Measurements from ENCODE around the gene SHISA6.

DNA sequence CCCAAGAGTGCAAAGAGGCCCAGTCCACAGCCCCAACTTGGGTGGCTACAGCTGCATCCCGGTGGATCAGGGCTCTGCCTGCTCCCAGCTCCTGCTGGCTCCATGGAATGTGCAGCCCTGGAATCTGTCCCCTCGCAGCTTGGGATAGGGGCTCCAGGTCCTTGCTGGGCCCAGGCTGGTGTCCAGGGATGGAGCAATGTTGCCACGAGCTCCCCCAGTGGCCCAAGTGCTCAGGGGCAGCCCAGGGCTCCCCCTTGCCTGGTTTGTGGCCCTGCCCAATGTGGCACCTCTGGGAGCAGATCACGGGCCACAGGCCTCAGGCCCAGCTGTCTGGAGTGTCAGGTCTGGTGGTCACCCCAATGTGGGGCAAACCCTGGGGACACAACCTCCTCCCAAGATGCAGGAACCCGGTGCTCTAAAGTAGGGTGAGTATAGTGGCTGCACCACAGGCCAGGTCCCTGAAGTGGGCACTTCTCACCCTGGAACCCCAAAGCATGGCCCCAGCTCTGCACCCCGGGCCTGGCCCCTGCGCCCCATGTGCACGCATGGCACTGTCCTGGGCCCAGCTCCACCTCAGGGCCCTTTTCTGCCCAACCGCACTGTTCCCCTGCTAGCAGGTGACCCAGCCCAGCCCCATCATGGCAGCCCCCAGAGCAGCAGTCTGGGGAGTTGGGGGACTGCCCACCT, 342.4 kb downstream of the SHISA6 start:
- no peak for TF ChIP-seq CEBPB (IDR thresholded peaks at IDR 0.05)
- no peak for TF ChIP-seq RAD21 (IDR thresholded peaks at IDR 0.05; ENCODE audit: low read depth)
- TF ChIP-seq EP300 (IDR thresholded peaks at IDR 0.05; ENCODE audit: borderline replicate concordance), result no peak
- no peak for TF ChIP-seq ZBTB7A (IDR thresholded peaks at IDR 0.05; ENCODE audit: low read depth)
- TF ChIP-seq, protein P1, sequence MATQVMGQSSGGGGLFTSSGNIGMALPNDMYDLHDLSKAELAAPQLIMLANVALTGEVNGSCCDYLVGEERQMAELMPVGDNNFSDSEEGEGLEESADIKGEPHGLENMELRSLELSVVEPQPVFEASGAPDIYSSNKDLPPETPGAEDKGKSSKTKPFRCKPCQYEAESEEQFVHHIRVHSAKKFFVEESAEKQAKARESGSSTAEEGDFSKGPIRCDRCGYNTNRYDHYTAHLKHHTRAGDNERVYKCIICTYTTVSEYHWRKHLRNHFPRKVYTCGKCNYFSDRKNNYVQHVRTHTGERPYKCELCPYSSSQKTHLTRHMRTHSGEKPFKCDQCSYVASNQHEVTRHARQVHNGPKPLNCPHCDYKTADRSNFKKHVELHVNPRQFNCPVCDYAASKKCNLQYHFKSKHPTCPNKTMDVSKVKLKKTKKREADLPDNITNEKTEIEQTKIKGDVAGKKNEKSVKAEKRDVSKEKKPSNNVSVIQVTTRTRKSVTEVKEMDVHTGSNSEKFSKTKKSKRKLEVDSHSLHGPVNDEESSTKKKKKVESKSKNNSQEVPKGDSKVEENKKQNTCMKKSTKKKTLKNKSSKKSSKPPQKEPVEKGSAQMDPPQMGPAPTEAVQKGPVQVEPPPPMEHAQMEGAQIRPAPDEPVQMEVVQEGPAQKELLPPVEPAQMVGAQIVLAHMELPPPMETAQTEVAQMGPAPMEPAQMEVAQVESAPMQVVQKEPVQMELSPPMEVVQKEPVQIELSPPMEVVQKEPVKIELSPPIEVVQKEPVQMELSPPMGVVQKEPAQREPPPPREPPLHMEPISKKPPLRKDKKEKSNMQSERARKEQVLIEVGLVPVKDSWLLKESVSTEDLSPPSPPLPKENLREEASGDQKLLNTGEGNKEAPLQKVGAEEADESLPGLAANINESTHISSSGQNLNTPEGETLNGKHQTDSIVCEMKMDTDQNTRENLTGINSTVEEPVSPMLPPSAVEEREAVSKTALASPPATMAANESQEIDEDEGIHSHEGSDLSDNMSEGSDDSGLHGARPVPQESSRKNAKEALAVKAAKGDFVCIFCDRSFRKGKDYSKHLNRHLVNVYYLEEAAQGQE (IDR thresholded peaks at IDR 0.05; ENCODE audit: low read depth), result no peak

All from Ishikawa (cell line).